Measurements from ENCODE around the gene LAMA5.
"Not testable (repeated sequence)": the region's sequence is repeated elsewhere in the genome, so short reads cannot be mapped to it uniquely, and the experiment has no call there.

Gene LAMA5

GRCh38 chr20:62387933-62388635 lies 21.0 kb upstream of the LAMA5 start:
- no peak for DNase-seq (ENCODE audit: low spot score)

DNA sequence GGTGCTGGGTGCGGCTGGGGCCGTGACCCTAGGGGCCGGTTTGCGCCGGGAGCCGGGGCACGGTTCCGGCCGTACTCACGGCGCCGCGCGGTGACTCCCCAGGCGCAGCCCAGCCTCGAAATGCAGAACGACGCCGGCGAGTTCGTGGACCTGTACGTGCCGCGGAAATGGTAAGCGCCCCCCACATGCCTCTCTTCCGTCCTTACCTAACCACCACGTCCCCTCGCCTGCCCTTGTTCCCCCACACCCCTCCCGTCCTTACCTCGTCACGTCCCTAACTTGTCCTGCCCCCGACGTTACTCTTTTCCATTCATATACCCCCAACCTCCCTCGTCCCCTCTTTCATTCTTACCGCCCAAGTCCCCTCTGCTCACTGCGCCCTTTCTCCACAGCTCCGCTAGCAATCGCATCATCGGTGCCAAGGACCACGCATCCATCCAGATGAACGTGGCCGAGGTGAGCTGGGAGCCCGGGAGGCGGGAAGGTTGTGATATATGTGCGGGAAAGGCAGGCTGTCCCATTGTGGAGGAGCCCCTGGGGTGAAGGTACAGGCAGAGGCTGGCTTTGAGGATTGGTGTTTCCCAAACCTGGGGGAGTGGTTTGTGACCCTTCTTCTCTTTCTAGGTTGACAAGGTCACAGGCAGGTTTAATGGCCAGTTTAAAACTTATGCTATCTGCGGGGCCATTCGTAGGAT lies 20.3 kb upstream of the LAMA5 start:
- DNase-seq (ENCODE audit: low spot score): no peak

- DNase-seq (ENCODE audit: low spot score): peak; percentile 96
These were observed 19.5 kb upstream of the LAMA5 start, which contains the start of gene RPS21 for GRCh38 chr20:62386383-62387218. Gene RPS21 (plus strand): TSS chr20:62387103. CDS start chr20:62387339, 236 bp downstream.

DNA sequence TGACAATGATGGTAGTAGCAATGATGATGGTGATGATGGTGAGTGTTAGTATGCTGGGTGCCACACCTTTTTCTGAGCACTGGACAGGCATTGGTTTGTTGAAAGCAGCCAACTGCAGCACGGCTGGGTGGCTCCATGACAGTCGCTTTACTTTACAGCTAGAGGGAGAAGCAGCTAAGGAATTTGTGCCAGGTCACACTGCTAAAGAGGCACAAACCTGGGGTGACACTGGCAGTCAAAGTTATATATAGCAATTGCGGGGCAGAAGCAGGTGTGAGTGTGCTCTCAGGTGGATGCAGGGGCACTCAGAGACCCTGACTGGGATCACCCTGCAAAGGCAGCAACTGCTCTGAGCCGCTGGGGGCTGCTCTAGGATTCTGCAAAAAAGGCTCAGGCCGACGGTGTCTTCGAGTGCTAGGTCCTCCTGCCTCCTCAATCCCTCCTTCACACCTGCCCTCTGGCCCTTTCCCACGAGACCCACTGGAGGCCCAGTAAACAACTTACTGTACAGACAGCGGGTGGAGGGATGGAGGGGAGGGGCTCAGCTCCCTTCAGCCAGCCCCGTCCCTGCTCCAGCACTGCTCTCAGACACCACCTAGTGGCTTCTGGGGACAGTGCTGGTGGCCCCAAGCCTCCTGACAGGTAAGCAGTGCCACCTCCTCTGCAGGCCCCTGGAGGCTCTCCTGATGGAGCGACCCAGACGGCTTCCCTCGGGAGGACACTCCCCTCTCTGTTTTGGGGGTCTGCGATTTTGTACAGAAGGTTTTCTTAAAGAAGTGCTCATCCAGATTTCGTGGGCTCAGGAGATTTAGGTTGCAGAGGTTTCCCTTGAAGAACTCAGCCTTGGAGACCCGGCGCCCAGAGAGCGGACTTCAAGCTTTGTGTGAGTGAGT lies 15.4 kb upstream of the LAMA5 start:
- DNase-seq (ENCODE audit: low spot score): no peak

GRCh38 chr20:62381842-62382241 lies 14.7 kb upstream of the LAMA5 start:
- no peak for DNase-seq (ENCODE audit: low spot score)

DNA sequence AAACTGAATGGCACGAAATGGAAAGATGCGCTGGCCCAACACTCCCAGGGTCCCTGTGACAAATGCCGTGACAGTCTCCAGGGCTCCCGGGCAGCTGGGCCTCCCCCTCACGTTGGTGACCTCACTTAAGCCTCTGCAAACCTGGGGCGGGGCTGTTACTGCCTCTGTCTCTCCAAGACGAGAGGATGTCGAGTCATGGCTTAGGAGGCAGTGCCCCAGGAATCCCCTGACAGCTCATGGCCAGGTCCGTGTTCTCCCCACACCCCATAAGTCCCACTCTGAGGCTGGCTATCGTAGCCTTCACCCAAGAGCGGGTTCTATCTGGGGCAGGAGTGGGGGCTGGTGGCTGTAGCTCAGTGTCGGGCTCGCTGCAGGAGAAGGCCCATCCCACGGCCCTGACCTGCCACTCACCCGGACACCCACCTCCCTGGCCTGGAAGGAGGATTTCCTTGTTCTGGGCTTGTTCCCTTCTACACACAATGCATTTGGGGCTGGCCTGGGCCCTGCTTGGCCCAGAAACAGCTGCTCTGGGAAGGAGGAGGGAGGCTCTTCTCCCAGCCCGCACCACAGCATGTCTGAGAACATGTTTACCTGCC lies 14.2 kb upstream of the LAMA5 start:
- no peak for DNase-seq (ENCODE audit: low spot score)

DNA sequence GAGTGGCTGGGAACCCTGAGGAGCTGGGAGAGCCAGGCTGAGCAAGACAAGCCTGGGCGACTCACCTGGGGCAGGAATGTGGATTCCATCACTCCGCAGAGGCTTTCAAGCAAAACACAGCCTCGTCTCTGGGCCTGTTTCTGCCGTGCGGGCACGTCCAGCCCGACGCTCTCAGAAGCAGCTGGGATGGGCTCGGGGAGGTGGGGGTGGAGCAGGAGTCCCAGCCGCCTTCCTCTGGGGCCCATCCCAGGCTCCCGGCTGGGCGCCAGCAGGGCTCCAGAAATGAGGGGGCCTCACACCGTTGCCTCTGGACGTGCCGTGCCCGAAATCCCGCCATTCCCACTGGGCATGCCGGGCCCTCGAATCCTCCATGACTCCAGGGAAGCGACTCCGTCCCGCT lies 11.1 kb upstream of the LAMA5 start:
- DNase-seq (ENCODE audit: low spot score): no peak

GRCh38 chr20:62377615-62378178 lies 10.6 kb upstream of the LAMA5 start:
- DNase-seq (ENCODE audit: low spot score): no peak

GRCh38 chr20:62377064-62377461 lies 10.0 kb upstream of the LAMA5 start:
- no peak for DNase-seq (ENCODE audit: low spot score)

DNA sequence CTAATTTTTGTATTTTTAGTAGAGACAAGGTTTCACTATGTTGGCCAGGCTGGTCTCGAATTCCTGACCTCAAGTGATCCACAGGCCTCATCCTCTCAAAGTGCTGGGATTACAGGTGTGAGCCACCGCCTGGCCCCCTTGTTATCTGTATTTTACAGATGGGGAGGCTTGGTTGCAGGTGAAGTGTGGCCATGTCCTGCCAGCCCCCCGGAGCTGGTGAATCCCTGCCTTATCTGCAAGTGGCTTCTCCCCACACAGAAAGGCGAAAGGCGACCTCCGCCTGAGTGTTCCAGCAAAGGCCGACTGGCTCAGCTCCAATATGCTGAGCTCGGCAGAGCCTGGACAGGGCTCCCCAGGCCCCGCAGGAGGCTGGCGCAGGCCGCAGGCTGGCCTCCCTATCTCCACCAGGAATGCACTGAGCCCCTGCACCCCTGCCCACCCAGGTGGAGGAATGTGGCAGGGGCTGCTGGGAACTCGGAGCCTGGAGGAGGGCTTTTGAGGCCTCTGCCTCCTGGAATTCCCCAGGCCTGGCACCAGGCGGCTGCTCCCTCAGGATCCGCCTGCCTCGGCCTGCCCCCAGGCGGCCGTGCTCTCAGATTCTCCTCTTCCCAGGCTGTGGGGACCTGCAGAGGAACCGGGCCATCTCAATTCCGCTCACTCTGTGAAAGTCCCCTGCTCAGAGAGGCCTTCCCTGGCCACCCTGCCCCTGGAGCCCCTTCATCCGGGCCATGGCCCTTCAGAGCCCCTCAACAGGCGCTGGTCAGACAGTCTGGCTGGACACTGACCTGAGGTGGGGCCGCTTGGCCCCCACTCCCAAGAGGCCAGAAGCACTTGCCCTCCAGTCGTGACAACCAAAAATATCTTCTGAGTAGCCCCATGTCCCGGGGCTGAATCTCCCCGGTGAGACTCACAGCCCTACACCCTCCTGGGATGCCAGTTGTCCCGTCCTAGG lies 9.3 kb upstream of the LAMA5 start:
- no peak for DNase-seq (ENCODE audit: low spot score)

- no peak for DNase-seq (ENCODE audit: low spot score)
These were observed 7.4 kb upstream of the LAMA5 start for GRCh38 chr20:62374331-62375152.

DNA sequence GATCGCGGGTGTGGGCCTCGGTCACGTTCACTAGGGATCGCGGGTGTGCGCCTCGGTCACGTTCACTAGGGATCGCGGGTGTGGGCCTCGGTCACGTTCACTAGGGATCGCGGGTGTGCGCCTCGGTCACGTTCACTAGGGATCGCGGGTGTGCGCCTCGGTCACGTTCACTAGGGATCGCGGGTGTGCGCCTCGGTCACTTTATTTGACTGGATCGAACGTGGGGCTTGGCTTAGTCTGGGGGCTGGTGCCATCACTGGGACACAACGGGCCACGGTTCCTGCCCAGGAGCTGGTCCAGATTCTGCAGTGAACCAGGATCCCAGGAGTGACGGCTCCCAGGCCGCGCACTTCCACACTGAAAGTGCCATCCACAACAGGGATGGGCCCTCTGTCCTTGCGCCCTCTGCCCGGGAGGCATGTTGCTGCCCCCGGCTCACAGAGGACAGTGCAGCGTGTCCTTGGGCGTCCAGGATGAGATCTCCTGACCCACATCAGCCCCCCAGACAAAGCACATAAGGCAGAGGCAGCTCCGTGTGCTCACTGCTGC lies 6.6 kb upstream of the LAMA5 start:
- not testable (repeated sequence) for DNase-seq (ENCODE audit: low spot score)

DNA sequence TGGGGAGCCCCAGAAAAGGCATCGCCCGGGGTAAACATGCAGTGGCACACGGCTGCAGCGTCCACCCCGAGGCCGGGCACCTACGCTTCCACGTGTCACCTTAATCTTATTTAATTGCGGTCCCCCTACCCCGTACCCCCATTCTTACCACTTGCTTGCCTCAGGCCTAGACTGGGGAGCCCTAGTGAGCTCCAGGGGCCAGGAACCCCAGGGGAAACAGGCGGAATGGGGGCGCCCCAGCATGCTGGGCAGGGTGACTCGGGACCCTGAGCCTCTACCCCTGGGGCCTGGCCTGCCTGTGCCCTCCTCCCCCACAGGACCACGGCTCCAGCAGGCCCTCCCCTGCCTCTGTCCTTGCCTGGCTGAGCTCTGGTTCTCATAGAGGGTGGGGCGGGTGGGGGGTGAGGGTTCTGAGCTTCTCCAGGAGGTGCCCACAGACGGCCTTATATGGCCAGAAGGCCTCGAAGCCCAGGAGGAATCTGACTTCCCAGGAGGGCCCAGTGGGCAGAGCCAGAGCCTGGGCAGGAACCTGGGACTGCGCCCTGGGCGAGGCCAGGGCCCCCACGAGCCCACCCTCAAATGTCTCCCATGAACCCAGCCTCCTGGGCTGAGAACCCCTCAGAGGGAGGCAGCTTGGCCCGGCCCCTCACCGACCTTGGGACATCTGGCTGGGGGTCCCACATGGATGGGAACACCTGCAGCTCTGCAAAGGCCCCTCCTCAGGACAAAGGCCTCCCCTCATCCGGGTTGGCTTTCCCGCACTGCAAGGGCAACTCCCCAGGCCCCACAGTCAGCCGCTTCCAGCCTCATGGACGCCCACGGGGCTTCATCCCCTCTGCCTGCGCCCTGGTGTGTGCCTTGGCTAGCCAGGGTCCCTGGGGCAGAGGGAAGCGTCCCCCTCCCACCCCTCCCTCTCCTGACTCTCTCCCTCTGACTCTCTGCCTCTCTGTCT lies 5.2 kb upstream of the LAMA5 start:
- DNase-seq (ENCODE audit: low spot score): no peak

- no peak for DNase-seq (ENCODE audit: low spot score)
These were observed 4.5 kb upstream of the LAMA5 start for GRCh38 chr20:62371588-62372041.

DNA sequence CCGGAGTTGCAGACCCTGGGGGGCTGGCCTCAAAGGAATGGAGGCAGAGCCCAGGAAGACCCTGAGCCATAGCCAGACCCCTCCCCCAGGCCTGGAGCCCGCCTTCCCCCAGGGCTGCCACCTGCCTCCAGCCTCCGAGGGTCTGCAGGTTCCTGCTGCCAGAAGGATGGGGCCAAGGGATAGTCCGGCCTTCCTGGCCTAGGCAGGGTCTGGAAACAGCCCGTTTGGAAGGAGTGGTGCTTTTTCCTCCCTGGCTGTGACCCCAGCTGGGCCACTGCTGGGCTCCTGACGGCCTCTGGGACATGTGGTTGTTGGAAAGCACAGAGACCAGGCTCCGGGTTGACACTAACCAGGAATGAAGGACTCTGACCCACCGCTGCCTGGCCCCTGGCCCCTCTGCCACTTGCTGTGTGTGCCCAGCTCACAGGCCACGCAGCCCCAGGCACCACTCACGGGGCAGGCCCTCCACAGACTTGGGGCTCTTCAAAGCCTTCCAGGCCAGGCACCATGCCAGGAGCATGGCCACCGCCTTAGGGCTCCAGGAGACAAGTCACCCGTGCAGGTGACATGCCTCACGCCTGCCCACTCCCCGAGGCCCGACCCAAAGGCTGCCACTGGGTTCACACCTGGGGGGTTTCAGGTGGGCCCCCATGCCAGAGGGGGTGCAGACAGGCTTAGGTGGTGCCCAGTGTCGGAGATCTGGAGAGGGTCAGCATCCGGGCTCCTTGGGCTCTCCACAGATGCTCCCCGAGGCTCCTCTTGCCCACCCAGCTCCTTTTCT lies 3.9 kb upstream of the LAMA5 start:
- DNase-seq (ENCODE audit: low spot score): no peak

- DNase-seq (ENCODE audit: low spot score): no peak
These were observed 3.1 kb upstream of the LAMA5 start for GRCh38 chr20:62370115-62370806.

Measured in left forelimb (tissue), 1 donor.